SKM-1 treated with dmso at 0.1 percent for 144 hours (cell line): ENCODE data around the gene GRIK2.

ENCODE experiments used
- DNase-seq: peaks from one replicate; lab custom pipeline; 2025; ENCODE audit not compliant: unreplicated experiment; lab: John Stamatoyannopoulos, UW

The GRIK2 gene

DNA sequence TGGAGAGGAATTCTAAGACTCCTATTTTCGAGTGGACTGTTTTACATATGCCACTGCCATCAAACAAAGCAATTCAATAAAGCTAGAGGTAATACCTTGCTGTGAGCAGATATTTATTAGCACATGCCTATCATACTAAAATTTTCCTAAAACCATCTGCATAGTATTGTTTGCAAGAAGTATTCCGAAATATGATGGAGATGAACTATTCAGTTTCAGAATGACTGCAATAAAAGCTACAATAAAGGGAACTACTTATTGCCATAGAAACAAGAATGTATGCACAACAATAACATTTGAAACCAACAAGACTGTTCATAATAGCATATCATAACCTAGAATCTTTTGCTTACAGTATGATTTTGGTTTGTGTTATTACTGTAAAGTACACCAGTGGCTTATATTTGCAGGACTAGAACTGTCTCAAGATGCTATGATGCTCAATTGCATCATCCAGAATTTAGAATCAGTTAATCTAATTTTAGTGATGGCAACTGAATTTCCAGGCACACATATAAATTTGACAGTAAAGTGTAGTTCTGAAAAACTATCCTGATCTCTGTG is 144.3 kb downstream of the GRIK2 start:
- no peak for DNase-seq

DNA sequence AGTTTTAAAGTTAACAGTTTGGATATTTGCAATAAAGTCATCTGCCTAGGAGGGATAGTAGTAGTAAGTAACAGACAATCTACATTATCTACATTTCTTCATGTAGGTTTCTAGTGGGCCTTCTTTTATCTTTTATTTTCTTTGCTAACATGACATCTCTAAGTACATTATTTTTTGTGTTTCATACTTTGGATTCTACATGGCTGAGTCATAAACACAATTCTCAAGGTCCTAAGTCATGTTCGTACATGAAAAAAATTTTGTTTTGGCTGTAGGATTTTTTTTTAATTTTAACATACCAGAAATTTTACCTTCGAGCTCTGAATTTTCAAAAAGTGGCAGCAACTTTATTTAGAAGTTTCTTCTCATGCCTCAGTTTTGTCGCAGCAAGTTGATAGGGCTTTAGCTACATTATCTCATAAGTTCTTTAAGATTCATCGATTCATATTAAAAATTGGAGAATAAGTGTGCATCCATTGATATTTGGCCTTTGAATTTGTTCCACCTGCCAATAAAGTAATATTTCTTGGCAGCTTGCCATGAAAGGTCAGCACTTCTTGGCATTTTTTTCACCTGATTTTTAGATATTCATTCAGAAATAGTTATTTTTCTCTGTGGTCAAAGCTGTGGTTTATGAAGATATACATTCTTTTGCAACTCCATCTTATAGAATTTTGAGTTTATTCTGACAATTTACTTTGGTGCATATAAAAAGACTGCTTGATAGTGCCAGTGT is 146.2 kb downstream of the GRIK2 start:
- DNase-seq: no peak

DNA sequence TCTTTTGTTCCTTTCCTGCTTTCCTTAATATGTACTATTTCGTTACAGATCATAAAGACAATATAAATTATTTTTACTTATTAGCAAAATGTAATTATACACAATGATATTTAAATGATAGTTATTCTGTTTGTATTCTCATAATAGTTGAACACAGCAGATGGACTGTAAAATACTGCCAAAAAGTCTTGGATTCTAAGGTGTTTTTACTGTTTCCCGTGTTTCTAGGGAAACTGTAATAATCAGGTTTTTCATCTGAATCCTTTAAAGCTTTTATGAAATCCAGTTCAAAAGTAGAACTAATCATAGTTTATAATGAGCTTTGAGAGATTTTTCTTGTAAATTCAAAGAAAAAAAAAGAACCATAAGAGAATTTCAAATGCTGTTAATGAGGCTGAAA is 148.4 kb downstream of the GRIK2 start:
- DNase-seq: no peak

DNA sequence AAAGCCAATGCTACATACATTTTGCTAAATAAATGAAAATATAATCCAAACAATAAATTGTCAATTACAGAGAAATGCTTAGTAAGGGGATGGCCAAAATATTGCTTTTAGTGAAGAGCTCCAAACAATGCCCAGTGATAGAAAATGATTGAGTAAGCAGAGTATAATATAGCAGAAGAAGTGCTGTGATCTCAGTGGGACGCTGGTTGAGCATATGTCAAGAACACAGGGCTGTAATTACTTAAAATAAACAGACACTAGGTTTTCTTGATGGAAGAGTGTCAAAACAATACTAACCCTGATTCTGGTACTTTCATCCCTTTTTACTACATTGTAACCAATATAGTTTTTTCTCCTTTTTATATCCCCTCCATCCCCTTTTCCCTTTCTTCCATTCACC is 150.3 kb downstream of the GRIK2 start:
- DNase-seq: no peak

DNA sequence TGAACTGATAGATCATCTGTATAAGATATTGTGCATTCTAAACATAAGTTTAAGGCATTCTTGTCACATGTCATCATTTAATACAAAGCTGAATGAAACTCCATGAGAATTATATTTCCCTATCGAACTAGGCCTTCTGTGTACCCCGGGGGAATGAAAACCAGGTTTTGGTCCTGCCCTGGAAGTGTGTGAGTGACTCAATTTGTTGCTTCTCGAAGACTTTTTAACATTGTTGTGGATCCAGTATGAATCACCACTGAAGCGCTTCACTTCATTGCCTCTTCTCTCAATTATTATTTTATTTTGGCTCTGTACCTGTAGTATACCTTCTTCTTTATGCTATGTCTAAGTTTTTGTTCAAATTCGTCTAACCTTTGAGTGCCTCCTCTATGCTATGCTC is 150.8 kb downstream of the GRIK2 start:
- DNase-seq: no peak

DNA sequence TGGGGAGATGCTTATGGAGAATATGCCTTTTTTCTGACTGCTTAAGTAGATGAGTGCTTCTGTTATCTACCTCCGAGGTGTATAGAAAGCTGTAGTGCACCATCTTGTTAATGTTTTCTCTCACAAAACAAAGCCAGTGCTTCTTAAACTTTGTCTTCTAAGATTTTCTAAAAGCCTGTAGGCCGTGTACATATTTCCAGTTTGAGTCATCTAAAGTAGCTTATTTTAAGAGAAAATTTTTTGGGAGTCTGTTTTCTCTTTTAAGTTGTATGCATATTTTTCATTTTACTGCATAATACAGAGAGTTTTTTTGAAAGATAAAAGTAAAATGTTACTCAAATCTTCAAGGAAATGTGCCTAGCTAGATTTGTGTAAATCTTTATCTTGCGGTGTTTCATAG is 151.7 kb downstream of the GRIK2 start:
- DNase-seq: no peak

DNA sequence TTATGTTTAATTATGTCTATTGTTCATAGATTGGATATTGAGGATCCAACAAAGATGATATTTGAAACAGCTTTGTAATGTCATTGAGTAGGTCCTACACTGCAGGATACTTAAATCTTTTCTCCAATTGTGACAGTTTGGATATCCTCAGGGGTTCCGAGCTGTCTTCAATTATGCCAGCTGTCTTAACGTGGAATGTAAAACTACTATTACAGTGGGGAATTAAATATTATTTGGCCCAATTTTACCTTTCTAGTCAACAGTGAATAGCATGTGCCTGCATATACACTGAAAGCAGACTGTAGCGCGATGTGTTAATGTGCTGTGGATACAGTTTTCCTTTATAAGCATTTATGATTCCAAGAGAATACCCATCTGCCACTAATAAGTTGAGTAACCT is 156.9 kb downstream of the GRIK2 start:
- no peak for DNase-seq

DNA sequence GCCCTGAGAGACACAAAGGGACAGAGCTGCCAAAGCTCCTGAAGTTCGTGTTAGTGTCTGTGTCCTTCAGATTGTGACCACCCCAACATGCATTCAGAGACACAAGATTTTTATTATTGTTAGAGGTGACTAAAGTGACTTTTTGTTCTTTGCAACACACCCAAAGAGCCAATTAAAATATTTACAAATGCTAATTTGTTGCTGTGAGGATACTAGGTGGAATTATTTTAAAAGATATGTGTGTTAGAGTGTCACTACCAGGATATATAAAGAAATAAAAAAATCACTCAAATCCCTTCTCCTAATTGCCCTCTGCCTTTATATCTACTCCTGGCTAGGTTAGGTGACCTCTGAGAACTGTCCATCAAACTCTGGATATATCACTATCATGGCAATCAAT is 160.7 kb downstream of the GRIK2 start:
- no peak for DNase-seq

DNA sequence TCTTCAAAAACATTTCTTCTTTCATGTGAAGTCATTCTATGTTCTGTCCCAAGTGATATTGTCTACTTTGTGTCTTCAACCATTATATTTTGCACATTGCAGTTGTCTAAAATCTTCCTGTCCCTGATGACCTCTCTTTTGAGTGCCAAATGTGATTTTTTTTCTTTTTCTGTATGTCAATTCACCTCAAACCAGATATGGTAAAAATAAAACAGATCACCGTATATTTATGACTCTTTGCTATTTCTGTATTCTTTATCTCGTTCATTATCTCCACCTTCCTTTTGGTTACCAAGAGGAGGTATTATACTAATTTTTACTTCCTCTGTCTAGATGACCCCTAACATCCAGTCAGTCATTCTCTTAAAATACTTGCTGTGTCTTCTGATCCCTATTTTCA is 165.2 kb downstream of the GRIK2 start:
- no peak for DNase-seq

DNA sequence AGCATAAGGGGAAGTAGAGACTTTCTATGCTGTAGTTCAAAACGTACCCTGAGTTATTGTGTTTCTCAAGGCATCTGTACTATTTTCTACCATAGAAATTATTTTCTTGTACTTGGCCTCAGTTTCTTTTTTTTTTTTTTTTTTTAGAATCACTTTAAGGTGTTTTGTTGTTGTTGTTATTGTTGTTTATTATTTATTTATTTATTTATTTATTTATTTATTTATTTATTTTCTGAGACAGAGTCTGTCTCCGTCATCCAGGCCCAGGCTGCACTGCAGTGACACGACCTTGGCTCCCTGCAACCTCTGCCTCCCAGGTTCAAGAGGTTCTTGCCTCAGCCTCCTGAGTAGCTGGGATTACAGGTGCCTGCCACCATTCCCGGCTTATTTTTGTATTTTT is 179.1 kb downstream of the GRIK2 start:
- DNase-seq: no peak

DNA sequence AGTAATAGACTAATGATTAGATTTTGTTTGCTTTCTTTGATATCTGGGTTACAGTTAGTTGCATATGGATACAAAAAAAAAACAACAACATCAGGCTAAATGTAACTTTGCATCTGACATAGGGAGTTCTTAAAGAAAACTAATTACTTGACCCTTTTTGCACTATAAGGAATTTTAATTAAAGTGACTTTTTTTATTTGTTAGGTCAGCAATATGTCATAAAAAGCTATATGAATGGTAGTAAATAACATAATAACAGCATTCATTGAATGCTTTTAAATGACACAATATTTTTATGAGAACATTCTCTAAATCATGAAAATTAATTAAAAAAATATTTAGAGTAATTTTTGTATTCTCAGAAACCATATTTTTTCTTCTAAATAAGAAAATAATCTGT is 183.6 kb downstream of the GRIK2 start:
- DNase-seq: no peak

DNA sequence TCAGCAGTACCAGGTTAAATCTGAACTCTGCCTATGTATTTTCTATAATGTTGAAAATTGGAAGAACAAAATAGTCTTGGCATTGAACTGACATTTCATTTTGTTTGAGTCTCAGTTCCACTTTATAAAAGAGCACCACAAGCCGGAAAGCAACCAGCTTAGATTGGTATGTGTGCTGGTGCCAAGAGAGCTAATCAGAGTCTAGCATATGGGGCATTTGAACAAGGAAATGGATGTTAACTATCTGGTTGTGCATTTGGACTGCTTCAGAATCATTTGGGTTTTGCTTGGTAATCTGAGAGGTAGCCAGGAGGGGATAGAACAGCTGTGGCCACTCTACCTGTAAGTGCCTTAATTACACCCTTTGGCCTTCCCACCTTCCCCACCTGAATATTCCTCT is 184.8 kb downstream of the GRIK2 start:
- no peak for DNase-seq

DNA sequence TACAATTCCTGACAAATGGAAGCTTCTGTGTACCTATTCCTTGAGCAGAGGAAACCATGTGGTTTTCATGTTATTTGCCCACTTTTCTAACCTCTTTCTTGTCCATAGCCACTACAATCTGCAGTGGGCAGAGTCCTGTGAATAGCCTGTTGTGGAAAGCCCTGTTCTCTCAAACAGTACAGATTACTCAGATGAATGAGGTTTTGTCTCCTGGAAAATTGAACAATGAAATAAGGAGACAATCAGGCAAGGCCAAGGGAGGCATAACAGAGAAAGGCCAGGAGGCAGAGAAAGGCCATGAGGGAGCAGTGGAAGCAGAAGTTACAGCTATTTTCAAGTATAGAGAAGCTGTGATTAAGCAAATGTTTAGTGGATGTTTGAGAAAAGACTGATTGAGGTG is 189.3 kb downstream of the GRIK2 start:
- no peak for DNase-seq

DNA sequence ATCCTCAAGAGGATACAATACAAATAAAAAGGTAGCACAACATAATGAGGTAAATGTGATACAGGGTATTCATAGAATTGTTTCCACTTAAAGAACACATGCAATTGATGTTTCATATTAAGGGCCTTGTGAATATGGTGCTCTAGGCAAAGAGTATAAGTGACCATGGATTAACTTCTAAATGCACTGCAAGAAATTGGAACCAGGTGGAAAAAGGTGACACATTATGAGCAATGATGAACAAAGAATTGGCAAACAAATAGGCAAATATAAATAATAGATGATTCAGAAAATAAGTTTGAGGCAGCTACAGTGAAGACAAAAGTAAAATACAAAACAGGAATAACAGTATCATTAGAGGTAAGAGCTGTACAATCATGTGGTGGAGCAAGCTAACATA is 192.0 kb downstream of the GRIK2 start:
- no peak for DNase-seq

DNA sequence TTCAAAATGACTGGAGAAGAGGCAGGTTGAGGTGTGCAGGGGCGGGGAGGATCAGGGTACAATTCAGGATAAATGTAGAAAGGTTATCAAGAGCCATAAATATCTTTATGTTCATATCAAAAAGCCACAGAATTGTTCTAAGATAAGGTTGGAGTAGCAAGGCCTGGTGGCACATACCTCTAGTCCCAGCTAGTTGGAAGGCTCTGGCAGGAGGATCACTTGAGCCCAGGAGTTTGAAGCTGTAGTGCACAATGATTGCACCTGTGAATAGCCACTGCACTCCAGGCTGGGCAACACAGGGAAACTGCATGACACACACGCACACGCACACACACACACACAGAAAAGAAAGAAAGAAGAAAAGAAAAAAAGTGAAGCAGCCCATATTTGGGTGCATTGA is 194.8 kb downstream of the GRIK2 start:
- no peak for DNase-seq

DNA sequence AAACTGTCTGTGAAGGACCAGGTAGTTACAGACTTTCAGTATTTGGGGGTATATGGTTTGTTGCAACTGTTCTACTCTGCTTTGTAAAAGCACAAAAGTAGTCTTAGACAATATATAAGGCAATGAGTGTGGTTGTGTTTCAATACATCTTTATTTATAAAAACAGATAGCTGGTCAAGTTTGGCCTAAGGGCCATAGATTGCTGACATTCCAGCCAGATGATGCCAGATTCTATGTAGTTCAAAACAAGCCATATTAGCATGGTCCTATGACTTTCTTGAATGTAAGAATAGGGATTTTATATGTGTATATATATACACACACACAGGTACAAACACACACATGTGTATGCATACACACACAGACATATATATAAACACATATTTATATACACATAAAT is 201.8 kb downstream of the GRIK2 start:
- no peak for DNase-seq

DNA sequence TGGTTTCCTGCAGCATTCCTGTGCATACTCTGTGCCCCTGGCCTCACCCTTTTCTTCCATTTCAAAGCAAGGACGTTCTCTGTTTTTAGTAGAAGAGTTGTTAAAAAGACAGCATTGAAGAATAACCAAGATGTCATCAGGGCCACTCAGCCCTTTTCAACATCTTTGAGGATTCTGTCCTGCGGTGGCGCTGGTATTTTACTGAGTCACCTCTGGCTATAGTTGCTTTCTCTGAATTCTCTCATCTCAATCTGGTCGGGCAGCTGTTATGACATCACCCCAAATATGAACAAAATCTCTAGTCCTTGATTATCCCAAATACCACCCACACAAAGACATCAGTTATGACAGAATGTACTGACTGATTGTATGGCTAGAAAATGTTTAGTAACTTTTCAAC is 204.2 kb downstream of the GRIK2 start:
- DNase-seq: no peak

DNA sequence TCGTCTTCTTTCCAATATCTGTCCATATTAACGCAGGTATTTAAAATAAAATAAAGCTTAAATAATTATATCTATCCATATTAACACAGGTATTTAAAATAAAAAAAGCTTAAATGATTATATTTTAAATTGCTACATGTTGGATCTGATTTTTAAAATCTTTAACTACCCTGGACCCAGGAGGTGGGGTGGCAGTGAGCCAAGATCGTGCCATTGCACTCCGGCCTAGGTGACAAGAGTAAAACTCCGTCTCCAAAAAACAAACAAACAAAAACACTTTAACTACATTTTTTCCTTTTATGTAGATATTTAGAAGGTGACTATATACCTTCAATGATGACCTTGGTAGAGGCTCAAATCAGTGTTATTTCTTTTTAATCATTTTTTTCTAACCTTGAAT is 211.9 kb downstream of the GRIK2 start:
- DNase-seq: no peak

DNA sequence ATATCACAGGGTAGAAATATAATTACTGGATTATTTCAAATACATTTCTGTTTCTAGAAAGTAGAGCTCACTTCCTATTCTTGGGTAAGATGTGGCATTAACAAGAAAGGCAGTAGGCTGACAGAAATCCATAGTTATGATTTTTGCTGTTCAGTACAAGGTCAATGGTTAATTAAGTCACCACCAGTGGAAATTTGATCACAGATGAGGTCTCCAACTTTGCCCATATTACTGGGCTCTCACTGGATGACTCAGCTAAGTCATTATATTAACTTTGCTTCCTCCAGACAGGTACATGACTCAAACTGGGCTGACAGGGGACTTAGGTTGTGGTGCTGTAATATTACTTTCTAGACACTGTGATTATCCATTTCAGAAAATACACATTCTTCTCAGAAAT is 212.4 kb downstream of the GRIK2 start:
- DNase-seq: no peak

DNA sequence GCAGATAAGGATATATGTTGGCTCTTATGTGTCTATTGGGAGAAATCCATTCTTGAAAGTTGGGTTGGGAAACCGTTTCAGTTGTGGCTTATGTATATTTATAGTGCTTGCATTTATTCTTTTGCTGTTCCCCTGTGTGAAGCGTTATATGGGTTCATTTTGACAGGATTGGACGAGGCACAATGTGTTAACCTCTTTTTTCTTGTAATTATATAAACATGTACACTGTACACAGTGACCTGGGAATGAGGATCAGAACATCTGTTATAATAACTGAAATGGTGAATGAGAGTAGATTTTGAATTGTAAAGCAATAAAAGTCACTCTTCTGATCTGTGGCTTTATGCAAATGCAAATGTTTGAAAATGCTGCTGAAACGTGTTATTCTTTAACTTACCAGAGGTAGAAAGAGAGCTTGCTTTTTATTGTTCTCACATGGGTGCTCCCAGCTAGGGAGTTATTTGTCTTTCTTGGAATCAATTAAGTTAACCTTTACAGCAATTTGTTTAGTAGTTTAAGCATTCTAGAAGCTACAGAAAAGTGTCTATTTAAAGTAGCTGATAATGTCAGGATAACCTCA is 213.7 kb downstream of the GRIK2 start:
- DNase-seq: no peak

DNA sequence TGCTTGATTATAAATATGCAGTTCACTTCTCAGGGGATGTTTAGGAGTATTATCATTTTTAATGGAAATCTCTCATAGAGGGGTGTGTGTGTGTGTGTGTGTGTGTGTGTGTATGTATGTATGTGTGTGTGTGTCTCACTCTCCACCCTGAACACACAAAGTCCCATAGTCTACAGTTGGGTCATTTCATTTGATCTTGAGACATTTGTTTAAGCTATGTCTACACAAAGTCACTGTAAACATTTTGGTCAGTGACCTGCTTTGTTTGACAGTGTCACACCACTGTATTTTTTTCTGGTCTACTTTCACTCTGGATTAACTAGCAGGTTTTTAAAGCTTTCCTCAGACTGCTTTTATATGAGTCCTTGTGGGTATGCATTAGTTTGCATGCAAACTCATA is 215.2 kb downstream of the GRIK2 start:
- DNase-seq: no peak

DNA sequence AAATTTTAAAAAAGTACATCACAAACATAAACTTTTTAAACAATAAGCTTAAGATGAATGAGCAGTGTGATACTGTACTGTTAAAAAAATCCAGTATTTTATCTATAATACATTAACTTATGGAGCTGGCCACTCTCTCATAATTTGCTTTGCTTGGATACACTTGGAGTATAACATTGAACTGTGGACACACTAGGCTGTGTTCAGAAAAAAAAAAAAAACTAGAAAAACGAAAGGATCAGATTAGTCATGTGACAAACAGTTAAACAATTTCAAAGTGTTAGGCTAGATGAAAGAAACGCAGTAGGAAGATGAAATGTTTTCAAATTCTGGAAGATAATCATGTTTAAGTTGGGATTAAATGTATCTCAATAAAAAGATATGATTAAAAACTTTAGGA is 220.0 kb downstream of the GRIK2 start:
- no peak for DNase-seq

DNA sequence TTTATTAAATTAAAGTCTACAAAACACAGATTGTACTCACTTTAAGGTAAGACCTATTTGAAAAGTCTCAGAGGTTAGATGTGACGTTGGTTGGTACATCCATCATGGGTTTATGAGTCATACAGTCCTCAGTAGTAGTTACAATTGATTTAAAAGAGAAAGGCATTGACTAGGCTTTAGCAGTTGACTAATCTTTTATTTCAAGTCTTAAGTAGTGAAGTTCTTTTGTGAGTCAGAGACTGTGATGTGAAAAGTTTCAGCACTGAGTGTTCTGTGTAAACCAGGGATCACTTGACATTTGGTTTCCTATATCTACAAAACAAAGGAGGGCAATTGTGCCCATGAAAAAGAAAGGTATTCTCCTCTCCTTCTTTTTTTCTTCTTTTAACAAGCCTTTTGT is 221.3 kb downstream of the GRIK2 start:
- DNase-seq: no peak
